EH (cell line): ENCODE results near the gene DNAJC4.
A peak's percentile ranks its signal among the peaks of the same experiment; 100 is the strongest.

Source experiments
- DNase-seq: peaks from one replicate; pipeline ENCODE4 v3.0.0-alpha.2; 2015; ENCODE audit warnings: low read depth

DNAJC4 gene, protein sequence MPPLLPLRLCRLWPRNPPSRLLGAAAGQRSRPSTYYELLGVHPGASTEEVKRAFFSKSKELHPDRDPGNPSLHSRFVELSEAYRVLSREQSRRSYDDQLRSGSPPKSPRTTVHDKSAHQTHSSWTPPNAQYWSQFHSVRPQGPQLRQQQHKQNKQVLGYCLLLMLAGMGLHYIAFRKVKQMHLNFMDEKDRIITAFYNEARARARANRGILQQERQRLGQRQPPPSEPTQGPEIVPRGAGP

DNA sequence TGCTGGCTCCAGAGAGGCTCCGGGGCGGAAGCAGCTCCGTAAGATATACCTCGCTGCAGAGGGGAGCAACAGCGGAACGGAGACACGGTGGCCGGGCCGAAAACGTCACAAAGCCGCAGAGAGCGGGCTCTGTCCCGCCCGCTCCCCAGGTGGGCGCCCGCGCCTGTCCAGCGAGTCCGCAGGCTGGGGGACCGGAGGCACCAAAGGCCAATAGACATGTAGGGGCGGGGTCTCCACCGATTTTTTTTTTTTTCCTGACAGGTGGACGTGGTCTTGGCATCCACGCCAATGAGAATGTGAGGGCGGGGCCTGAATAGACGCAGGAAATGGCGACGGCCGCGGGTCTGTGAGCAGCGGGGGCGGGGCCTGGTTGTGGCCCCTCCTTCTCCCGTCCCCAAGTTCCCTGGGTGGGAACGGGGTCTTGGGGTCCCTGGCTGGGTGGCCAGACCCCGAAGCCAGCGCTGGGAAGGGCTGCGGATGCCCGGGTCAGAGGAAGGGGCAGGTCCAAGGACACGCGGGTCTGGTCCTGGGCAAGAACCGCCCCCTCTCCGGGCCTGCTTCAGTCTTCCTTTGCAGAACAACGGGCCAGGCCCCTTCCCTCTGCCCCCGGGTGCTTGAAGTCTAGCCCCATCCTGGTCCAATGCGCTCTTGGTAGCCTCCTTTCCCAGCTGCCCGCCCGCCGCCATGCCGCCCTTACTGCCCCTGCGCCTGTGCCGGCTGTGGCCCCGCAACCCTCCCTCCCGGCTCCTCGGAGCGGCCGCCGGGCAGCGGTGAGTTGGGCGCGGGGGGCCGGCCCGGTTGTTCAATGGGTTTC lies at the start of gene DNAJC4:
Gene DNAJC4, plus strand, starts transcription at position 378 of the 814 bp plus-strand sequence. Its CDS starts 307 bp downstream, at position 685.
- DNase-seq = peak; percentile 90

DNA sequence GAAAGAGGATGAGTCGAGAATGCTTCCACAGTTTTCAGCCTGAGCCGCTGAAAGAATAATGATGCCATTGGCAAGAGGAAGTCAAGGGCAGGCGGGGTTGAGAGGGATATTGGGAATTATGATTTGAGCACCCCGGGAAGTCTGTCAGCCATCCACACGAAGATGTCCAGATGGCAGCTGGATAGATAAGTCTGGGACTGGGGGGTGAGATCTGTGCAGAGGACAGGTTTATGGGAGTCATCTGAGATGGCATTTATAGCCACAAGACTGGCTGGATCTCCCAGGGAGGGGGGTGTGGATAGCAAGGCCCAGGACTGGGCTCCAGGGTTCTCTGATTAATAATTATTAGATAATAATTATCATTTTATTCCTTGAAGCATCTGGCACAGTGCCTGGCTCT lies 49.5 kb upstream of the DNAJC4 start:
- peak; percentile 19 for DNase-seq

DNA sequence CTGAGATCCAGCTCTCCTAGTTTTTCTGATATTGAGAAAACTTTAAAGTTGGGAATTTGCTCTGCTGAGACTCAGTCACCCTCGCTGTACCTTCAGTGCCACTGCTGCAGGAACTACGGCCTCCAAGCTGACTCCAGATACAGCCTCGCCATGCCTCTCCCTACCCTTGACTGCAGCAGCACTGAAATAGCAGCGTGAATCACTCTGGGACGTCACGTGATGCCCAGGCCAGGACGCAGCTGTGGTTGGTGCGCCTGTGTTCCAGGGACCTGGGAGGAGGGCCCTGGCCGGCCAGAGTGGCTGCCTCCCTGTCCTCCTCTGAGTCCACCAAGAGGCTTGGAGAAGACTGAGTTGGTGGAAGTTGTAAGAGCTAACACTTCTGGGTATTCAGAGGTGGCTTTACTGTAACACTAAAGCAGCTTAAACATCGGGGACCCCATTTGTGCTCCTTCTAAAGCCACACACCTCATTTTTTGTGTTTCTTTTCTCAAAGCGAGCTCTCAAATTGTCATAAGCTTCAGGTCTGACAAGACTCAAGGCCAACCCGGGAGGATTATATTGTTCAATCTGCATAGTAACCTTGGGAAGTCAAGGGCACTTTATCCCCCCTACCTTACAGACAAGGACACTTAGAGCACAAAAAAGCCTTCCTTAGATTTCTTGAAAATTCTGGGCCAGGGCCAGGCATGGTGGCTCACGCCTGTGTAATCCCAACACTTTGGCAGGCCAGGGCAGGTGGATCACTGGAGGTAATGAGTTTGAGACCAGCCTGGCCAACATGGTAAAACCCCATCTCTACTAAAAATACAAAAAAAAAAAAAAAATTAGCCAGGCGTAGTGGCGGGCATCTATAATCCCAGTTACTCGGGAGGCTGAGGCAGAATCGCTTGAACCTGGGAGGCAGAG lies 48.6 kb upstream of the DNAJC4 start:
- DNase-seq = peak; percentile 96

DNA sequence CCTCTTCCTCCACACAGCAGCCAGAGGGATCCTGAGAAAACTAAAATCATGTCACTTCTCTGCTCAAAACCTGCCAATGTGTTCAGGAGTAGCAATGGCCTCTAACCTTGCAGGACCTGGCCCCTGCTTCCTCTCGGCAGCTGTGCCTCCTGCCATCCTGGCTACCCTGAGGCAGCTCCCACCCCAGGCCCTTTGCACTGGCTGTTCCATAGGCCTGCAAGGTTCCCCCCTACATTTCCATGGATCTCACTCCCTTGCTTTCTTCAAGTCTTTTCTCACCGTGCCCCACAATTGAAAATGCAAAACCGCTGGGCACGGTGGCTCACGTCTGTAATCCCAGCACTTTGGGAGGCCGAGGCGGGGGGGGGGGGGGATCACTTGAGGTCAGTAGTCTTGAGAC lies 46.5 kb upstream of the DNAJC4 start:
- DNase-seq = no peak

DNA sequence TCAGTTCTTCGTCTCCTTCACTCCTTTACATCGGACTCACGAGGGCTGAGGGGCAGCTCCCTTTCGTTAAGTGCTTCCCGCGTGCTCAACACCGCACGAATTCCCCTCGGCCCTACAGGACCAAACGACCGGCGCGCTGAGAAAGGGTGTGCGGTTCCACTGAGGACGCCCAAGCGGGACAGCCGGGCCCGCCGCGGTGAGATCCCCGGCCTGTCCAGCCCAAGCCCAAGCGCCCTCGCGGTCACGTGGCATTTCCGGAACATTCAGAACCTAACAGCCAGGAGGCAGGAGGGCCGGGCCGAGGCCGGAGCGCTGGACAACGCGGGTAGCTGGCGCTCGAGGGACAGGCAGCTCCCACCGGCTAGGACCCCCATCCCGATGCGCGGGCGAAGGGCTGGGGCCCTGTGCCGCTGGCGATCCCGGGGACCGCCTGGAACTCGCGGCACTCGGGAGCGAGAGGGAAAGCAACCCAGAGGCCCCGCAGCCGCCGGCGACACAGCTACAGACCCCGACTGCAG lies 45.1 kb upstream of the DNAJC4 start:
- DNase-seq = peak; percentile 91

DNA sequence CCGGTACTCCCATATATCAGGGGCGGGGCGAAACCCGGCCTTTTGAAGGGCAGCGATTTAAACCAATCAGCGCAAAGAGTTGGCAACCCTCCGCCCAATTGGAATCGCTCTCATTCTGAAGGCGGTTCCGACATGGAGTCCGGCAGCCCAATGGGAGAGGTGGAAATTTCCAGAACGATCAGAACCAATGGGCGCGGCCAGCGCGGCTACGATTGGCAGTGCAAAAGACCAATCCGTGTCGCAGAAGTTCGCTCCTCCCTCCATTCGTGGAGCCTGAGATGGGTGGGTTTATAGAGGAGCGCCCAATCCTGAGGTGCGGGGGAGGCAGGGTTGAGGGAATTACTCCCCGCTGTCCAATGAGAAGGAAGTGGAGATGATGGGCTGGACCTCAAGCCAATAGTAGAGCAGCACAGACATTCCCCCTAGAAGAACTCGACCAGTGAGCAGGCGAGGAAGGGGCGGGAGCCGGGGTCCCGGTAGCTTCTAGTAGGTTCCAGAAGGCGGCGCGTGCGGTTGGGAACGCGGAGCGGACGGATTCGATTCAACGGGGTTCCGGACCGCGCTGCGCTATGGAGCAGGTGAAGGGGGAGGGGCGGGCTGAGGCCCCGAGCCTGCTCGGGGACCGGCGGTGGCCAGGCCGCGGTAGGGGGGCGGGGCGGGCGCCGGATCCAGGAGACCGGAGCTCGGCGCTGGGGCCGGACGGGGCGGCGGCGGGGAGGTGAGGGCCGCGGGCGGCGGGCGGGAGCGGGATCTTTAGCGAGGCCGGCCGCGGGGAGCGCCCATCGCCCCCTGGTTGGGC lies 44.5 kb upstream of the DNAJC4 start, which contains the start of gene STIP1:
Gene STIP1, plus strand, starts transcription at position 479 of the 799 bp plus-strand sequence. Its CDS starts 91 bp downstream, at position 570.
- peak; percentile 100 for DNase-seq

DNA sequence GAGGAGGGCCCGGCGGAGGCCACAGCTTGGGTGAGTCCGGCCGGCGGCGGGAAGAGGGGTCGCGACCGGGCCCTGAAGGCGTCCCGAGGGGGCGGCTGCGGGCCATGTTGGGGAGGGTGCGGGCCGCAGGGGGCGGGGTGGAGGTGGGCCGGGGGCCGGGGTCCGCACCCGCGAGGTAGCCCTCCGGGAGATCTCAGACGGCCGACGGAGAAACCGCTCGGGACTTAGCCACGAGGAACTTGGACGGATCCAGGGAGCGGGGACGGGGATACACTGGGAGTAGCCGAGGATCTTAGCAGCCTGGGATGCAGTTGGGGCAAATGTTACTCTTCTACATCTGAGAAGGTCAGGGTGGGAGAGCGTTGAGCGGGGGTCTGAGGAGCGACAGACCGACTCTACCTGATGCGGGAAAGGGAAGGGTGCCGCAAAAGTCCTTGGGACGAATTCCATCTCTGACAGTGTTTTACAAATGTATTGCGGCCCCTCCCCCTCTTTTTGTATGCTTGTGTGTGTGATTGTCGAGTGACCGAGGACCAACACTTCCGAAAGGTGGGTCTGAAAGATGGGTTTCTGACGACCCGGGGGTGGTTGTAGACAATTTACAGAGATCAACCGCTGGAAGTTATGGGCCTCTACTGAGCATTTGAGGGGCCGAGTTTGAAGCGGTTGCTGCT lies 43.7 kb upstream of the DNAJC4 start:
- peak; percentile 31 for DNase-seq

DNA sequence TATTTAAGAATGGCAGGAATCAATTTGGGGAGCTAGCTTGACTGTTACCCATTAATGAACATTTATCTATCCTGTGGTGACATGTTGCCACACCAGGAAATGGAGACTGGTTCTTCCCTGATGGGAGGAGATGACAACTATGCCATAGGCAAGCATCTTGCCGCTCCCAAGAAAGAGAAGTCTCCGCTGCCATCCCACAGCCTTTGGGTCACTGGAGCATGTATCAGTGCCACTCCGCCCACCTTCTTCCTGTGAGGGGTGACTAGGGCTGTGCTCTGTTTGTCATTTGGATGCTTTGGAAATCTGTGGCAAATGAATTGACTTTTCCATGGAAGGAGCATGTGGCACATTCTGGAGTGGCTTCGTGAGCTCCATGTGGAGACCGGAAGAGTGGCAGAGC lies 37.9 kb upstream of the DNAJC4 start:
- DNase-seq = no peak

DNA sequence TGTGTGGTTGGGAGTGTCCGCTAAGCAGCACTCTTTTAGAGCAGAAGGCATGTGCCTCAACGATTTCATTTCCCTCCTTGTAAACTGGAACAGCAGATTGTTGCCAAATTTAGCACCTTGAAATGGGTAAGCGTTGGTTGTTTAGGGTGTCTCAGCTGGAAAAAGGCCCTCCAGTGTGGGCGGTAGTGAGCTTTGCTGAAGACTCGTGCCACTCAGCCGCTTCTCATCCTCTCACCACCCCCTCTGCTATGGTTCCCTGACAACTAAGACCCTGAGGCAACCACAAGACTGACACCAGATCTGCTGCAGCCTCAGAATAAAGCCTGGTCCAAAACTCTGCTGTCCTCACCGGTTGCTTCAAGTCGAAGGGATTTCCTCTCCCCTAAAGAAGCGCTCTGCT lies 33.7 kb upstream of the DNAJC4 start:
- DNase-seq = no peak

DNA sequence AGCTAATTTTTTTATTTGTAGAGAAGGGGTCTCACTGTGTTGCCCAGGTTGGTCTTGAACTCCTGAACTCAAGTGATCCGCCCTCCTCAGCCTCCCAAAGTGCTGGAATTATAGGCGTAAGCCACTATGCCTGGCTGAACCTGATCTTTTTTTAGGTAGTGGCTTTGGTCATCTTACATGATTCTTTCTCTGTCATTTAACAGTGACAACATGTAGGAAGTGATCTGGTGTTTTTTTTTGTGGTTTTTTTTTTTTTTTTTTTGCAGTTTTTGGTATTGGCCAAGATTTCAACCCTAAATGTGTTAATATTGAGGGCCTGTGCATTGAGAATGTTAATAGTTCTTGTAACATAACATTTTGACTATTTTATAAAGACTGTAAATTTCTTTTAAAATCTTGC lies 31.8 kb upstream of the DNAJC4 start:
- no peak for DNase-seq

DNA sequence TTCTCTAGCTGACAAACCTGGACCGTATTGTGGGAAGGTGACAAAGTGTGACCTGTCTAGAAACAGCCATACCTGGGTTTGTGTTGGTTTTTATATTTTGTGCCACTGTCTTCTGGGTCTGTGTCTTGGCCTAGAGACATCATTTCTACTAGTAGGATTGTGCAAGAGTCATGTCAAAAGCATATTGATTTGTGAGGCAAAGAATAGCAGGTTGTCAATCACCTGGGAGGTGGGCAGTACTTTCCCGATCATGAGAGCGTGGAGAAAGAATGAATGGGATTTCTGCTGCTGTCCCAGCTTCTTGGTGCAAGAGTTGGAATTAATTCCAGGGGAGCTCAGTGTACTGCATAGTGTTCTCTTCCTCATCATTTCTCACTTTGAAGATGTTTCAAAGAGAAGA lies 28.8 kb upstream of the DNAJC4 start:
- DNase-seq = no peak

DNA sequence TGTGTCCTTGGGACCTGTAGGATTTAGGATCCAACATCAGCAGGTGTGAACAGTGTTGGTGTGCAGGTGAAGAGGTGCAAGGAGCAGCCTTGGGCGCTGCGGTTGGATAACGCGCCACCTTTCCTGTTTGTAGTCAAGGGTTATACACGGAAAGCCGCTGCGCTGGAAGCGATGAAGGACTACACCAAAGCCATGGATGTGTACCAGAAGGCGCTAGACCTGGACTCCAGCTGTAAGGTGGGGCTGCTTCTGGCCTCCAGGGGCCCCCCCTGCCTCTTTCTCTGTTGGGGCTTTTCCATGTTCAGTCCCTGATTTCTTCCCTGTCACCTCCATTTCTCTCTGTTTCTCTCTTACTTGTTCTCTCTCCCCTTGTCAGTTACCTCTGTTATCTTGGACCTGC lies 27.4 kb upstream of the DNAJC4 start:
- DNase-seq = no peak

DNA sequence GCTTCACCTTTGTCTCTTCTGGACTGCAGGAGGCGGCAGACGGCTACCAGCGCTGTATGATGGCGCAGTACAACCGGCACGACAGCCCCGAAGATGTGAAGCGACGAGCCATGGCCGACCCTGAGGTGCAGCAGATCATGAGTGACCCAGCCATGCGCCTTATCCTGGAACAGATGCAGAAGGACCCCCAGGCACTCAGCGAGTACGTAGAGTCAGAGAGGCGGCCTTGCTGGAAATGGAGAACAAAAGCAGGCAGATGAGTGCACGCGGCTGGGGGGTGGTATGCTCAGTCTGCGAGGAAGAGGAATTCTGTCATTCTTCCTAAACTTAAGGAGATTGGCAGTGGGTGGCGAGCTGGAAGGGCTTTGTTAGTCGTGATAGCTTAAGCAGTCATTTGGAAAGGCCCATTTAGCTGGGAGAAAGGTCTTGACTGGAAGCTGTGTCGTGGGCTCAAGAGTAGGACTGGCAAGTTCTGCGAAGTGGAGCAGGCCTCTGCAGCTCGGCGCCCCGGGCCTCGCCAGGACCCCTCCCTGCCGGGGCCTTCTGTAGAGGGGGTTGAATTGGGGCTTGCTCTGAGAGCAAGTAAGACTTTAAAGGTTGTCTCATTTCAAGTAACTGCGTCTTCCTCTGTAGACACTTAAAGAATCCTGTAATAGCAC lies 26.8 kb upstream of the DNAJC4 start:
- DNase-seq = no peak

DNA sequence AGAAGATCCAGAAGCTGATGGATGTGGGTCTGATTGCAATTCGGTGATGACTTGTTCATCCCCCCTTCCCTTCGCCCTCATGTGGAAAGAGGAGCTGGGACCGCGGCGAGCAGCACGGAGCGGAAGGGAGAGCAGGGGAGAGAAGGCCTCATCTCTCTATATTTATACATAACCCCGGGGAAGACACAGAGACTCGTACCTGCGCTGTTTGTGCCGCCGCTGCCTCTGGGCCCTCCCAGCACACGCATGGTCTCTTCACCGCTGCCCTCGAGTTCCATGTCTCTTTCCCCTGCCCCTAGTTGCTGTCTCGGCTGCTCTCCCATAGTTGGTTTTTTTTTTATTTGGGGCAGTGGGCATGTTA lies 26.3 kb upstream of the DNAJC4 start:
- no peak for DNase-seq

DNA sequence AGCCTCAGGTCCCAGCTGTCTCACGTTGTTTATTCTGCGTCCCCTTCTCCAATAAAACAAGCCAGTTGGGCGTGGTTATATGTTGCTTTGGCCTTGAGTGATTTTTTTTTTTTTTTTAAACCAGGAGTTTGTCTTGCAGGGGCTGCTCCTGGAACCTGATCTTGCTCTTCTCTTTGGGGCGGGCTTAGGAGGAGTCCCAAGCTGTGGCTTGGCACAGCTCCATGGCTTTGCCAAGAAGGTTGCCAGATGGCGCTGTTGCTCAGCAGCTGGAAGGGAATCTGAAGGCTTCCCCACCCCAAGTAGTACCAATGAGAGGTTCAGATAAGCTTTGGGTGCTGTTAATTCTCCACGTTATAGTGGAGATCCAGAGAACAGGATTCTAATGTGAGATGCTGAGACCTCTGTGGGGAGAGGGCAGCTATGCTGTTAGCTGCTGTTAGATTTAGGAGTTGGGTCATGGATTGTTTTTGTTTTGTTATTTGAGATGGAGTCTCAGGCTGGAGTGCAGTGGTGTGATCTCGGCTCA lies 25.8 kb upstream of the DNAJC4 start:
- peak; percentile 95 for DNase-seq

DNA sequence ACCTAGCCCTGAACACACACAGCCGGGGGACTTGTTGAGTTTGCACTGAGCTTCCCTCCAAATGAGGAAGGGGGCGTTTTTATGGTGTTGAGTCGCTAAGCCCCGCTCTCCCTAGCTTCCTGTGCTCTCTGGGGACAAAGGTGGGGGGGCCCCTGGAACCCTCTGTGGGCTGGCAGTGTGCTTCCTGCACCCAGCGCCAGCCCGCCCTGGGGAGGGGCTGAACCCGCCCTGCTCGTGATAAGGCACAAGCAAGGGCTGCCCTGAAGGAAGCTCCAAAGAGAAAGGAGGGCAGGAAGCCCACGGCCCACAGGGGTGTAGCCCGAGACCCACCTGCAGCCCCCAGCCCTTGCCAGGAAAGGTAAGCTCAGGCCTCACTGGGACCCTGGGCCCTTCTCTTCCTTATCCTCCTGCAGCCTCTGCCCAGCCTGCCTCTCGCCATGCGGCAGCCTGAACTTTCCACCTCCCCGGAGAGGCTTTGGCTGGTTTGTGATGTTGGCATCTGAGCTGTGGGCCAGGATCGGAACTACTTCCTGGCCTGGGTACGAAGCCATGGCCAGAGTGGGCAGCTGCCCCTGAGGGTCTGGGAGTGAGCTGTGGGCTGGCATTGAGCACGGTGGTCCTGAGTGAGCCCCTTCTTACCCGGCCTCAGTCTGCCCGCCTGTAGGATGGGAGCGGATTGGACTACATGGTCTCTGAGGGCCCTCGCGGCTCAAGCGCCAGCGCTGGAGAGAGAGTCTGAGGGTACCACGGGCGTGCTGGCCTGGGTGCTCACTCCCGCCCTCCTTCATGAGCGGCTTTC lies 23.7 kb upstream of the DNAJC4 start, which contains the start of gene FERMT3:
Gene FERMT3, plus strand, starts transcription at position 265 of the 799 bp plus-strand sequence. CDS start 644 bp downstream, outside the sequence.
- DNase-seq = no peak

DNA sequence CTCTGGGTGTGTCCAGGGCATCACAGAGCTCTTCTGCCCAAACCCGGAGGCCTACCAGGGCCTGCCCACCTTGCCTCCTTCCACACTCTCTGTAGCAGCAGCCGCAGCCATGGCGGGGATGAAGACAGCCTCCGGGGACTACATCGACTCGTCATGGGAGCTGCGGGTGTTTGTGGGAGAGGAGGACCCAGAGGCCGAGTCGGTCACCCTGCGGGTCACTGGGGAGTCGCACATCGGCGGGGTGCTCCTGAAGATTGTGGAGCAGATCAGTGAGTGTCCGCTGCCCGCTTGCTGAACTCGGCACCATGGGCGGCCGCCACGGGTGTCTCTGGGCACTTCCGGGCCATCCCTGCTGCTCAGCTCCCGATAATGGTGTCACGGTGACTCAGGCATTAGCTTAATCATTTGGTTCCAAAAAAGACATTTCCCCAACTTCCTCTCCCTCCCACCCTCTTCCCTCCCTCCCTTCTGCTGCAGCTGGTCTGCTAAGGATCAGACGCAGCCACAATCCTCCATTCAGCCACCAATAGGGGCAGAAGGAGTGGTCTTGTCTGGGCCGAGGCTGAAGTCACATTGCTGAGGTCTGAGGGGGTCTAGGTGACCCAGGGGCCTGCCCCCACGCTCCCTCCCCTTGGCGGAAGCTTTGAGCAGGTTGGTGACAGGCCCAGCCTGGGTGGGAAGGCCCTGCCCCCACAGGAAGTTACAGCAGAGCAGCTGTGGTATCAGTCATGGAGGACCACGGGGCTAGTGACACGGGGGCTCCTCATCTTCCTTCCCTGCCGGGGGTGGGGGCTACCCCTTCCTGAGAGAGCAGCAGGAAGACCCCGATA lies 22.9 kb upstream of the DNAJC4 start:
- peak; percentile 87 for DNase-seq
